ENCODE data around the gene PAPOLB.

PAPOLB gene

DNA sequence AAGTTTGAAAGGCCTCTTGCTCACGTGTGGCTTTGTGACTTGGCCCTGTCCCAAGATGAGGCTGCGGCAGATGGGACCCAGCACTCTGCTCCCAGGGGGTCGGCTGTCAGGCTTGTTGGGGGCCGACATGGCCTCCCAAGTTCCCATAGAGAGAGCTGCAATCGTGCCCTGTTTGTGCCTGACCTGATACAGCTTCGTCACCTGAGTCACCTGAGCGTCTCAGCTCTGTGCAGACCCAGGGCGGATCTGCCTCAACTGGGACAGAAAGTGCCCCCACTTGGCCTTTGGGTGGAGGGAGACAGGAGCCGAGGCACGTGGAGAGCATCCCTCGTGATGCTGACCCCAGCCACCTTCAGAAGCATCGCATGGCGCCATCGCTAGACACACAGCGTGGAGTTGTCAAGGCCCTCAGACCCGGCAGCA is 21.7 kb downstream of the PAPOLB start:
- DNase-seq, result peak; percentile 27

DNA sequence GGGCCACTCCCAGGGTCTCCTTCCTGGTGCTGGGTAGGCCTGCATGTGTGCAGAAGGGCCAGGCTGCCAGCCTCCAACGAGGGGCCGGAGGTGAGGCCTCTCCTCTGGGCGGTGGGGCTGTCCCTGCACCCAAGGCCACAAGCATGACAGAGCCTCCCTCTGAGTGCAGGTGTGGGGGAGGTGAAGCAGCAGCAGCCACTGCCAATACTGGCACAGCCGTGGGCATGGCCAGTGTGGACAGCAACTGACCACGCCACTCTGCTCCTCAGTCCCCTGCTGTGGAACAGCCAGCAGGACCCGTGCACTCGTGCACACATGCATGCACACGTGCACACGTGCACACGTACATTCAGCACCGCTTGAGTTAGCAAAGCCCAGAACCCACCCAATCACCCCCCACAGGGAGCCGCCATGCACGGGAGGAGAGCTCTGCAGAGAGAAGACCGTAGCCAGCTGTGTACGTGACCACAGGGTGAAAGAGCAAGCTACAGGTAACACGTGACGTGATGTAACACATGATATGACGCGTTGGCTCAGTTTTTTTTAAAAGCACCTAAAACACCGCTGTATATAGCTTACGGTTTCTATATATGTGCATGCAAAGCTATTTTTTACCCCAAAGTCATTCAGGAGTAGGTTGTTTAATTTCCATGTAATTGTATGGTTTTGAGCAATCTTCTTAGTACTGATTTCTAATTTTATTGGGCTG is 23.1 kb downstream of the PAPOLB start:
- no peak for DNase-seq

DNA sequence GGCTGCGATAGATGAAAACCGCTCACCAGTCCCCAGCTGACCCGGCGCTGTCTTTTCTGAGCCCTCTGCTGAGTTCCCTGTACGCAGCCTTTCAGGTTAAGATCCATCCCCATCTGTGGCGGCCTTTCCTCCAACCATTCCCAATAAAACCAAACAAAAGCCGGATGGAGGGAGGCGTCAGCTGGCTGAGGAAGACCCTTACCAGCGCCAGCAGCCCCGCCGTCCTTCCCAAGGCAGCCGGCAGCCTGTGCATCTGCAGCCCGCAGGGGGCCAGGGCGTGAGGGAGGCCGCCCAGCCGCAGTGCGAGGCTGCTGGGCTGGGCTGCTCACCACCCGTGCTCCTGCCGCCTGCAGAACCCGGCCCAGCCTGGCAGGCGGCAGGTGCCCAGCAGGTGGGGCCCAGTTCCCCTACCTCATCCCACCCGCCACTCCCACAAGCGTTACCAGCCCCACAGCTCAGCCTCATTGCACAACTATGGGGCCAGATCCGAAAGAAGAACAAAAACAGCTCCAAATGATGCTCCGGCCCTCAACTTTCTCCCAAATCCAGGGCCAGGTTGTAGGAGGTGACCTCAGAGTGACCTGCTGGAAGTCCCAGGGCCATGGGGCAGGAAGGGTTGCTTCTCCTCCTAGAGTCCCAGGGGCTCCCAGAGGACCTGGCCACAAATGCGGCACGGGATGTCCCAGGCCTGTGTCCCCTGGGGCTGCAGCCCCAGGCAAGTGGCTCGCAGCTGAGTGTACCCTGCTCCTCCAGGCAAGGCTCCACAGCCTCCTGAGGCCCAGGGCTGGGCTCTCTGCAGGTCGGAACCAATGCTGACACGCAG is 23.8 kb downstream of the PAPOLB start:
- peak; percentile 20 for DNase-seq

DNA sequence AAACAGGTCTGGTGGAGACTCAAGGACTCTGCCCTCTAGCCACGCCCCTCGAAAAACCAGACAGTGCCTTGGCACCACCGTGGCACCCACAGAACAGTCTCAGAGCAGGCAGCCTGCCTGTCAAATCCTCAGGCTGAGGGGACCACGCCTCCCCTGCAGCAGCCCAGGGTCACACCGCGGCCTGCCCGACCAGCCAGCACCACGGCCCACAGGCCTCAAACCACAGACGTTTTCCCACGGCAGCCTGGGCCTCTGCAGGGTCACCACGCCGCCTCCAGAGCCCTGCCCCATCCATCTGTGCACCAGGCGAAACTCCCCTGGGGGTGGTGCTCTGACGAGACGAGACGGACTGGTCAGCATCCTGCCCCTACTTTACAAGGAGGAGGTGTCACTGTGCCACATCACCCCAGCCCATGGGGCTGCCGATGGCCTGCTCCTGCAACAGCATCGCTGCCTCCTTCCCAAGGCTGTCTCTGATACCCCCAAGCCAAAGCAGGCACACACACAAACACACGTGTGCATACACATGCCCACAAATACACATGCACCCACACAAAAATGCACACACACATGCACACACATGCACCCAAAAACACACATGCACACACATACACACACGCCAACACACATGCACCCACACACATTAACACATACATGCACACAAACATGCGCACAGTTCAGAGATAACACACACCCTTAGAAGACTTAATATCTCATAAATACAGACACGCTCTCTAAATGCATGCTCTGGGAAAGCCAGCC is 24.6 kb downstream of the PAPOLB start:
- DNase-seq, result no peak

DNA sequence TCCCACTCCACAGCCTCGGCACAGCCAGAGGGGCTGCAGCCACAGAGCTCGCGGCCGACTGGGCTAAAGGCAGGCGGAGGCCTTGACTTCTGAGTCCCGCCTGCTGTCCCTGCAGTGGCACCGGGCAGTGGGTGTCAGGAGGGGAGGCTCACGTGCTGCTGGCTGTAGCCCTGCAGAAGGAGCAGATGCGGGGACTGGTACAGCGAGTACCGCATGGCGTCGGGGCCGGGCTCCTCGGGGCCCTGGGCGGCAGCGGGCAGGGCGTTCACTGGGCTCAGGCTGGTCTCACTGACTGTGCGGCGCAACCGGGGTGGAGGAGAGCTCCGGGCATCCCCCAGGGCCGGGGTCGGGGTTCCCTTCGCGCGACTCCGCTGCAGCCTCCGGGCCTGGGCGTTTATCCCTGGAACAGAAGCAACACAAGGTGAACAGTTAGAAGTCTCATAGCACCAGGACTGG is 25.6 kb downstream of the PAPOLB start:
- no peak for DNase-seq

DNA sequence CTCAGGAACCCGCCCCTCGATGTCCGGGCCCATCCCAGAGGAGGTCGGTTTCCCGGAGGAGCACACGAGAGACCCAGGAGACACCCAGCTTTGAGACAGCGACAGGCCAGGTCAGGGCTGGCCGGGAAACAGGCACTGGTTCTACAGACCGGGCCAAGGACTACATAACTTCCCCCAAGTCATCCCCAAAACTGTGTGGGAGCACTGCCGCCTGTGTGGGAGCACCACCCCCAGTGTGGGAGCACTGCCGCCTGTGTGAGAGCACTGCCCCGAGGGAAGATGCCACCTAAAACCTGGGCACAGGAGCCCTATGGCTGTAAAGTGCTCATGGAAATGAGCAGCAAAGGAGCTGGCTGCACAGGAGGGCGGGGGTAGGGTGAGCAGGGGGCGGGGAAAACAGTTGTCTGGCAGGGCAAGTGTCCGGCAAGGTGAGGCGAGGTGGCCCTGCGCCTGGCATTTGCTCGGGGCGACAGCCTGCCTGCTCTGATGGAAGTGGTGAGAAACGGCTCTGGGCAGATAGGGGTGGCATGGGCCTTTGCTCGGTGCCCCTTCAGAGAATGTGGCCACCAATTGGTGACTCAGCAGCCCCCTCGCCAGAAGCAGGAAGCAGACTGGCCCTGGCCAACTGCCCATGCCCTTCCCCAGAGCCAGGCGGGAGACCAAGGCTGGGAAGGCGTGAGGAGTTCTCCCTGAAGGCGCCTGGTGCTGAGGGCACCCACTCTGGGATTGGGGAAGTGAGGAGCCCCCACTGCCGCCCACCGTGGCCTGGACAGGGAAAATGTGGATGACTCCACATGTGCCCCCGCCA is 26.2 kb downstream of the PAPOLB start:
- no peak for DNase-seq

DNA sequence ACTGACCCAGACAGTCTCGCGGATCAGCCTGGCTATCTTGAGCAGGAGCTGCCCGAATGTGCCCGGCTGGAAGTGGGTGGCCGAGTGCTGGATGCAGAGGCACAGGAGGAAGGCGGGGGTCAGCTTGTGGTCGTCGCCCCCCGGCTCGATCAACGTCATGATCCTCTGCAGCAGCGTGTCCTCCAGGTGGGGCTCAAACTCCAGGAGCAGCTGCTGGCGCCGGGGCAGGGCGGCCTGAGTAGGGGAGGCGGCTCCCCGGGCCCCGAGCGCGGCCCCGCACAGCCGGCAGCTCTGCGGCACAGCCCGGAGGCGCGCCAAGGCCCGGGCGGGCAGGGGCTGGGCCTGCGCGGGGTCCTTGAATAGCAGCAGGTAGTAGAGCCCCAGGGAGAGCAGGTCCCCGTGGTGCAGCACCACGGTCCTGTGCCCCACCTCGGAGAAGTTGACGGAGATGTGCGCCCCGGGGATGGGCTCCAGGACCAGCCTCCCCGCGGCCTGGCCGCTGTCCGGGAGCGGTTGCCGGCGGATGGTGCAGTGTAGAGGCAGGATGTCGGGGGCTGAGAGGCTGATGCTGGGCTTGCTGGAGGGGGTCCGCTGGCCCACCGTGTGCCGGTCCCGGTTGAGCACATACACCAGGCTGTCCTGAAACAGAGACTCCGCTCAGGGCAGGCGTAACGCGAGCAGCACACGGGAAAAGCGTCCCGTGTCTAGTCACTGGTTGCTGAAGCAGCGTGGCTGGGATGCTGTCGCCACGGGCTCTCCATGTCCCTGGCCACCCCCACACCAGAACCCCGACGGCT is 27.0 kb downstream of the PAPOLB start:
- no peak for DNase-seq

DNA sequence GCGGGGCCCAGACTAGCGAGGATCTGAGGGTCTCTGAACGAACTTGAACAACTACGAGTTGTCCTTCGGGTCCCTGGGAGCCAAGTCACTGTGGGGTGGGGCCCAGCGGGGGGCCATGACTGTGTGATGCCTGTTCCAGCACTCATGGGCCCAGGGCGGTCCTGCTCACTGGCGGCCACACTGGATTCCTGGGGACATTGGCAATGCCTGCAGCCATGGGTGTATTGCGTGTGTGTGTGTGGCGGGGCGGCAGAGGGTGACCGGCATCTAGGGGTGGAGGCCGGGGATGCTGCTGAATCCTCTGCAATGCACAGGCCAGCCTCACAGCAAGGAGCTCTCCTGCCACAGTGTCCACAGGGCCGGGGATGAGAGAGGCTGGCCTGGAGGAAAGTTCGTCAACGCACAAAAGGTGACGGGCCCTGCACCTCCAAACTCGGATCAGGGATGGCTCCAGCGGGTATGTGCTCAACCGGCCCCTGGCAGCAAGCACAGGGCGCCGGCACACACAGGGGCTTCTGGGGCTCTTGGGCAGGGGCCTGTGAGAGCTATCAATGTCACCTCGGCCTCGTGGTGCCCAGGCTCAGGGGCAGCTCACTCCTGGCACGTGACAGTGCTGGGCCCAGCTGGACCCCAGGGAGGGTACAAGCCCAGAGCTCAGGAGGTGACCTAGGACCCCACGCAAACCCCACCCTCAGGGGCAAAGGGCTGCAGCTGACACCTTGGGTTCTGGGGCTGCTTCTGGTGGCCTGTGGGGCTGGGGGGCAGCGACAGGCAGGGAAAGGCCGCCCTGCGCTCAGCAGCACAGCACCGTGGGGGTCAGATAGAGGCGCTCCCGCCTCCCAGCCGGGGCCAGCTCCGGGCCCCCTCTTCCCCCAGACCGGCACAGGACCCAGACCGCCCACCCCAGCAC is 27.9 kb downstream of the PAPOLB start:
- DNase-seq, result no peak

DNA sequence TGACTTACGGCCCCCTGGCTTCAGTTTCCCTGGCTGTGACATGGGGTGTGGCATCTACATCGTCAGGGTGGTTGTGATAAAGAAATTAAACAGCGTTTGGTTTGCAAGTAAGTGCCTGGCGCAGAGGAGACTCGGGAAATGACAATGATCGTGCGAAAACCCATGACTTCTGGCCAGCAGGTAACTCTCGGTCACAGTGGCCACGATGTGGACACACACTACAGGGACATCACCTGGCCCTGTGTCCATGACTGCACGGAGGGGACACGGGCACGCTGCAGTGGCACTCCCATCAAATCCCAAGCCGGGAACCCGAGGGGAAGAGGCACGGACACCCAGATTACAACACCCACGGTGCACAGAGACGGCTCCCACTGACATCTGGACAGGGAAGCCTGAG is 28.7 kb downstream of the PAPOLB start:
- DNase-seq, result no peak

DNA sequence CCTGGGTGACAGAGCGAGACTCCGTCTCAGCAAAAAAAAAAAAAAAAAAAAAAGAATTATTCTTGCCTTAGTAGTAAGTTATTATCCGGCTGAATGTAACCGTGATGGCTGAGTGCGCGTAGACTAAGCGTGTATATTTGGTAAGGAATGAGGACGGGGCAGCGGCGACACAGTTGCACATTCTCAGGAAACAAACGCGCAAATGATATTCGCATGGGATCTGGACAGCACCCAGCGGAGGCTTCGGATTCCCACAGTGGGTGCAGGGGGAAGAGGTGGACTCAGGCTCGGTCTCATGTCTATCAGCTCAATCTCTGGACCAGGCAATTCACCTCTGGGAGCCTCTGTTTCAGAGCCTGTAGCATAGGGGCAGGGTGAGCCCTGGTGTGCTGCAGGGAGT is 29.1 kb downstream of the PAPOLB start:
- DNase-seq, result no peak

DNA sequence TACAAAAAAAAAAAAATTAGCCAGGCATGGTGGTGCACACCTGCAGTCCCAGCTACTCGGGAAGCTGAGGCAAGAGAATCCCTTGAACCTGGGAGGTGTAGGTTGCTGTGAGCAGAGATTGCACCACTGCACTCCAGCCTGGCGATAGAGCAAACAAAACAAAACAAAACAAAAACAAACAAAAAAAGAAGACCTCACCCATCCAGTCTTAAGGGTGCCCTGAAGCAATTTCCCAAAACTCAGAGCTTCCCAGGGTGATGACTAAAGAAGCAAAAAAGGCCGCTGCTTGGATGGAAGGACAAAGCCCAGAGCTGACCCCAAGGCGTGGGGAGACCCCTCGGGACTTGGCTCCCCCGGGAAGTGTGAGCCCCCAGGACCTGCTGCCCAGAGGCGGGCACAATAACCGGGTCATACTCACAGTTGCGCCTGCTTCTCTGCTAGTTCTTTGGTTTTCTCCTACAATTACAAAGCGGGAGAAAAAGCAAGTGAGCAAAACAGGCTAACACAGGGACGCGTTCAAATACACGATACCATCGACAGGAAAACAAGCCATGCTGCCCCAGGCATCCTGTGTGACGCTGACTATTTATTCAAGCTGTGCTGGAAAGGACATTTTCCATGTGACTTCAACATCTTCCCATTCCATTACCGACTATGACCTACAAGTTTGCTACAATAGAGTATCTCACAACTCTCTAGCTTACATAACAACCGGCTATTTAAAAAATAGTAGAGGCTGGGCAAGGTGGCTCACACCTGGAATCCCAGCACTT is 29.9 kb downstream of the PAPOLB start:
- no peak for DNase-seq

DNA sequence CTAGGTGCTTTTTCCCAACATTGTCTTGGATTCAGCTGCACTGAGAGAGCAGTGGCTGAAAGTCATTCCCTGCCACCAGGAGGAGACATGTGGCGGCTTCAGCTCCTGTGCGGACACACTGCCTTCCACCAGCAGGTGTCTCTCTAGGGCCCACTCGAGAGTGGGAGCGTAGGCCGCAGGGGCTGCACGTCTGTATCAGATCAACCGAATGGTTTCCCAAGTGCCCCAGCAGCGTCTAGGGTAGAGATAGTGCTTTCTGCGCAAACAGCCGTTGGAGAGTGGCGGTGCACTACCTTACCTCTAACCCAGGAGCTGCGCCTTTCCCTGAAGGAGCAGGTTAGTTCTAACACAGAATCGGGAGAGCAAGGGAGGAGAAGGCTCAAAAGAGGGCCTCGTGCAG is 31.7 kb downstream of the PAPOLB start:
- DNase-seq, result peak; percentile 69

DNA sequence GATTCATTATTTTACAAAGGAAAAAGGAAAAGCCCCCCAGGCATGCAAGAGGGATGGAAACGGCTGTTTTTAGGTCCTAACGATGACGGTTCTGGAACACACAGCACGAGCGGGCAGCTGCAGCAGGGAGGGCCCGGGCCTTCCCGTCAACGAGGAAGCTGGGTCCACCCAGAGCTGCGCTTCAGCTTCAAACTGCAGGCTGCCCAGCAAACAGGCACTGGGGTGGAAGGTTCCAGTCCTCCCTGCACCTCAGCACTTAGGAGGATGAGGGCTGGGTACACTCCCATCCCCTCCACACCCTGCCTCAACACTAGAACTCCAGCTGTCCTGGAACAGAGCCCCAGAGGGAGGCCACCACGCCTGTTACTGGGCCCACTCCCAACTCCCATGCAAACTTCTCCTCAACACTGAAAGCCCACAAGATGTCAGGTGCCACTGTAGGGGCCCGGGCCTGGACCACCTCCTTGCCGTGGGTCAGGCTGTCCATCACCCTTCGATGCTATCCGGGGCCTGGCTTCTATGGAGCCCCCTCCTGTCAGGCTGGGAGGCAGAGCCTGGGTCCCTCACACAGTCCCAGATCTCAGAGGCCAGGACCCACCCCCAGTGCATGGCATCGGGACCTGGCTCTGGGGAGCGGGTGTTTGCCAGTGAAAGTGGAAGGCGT is 33.0 kb downstream of the PAPOLB start:
- DNase-seq, result no peak

DNA sequence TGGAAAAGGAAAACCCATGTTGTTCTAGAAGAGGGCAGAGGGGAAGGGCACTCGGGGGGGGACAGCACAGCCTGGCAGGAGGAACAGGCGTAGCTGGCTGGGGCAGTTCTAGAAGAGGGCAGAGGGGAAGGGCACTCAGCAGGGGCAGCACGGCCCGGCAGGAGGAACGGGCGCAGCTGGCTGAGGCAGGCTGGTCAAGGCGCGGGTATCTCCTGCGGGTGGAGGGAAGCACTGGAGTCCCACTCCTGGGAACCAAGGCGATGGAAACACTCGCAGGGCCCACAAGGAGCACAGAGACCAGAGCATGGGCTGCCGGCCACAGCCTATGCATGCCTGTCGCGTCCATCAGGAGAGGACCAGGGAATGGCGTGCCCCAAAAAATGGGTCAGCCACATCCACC is 36.7 kb downstream of the PAPOLB start:
- no peak for DNase-seq

DNA sequence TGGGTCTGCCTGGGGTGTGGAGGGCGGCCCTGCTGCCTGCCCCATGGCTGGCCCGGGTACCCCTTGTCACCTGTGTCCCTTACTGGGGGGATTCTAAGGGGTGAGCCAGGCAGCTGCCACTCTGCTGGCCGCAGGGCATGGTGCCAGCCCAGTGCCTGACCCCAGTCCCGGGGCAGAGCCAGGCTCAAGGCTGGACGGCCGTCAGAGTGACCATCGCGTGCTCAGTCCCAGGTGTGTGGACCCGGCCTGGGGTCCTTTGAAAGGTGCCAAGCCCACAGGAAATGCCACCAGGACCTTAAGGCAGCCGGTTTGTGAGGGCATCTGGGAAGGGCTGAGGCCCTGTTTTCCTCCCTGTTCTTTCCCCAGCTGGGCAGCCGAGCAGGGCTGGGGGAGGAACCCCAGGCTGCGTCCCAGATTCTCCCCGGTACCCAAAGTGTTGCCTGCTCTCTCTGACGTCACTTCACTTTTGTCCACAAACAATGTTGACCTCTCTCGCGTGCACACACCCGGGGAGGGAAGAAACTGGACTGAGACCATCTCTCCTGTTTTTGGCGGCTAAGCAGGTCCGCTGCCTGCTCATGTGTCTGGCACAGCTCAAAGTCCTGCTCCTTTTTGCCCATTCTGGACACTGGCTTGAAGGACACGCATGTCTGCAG is 37.6 kb downstream of the PAPOLB start:
- DNase-seq, result no peak

DNA sequence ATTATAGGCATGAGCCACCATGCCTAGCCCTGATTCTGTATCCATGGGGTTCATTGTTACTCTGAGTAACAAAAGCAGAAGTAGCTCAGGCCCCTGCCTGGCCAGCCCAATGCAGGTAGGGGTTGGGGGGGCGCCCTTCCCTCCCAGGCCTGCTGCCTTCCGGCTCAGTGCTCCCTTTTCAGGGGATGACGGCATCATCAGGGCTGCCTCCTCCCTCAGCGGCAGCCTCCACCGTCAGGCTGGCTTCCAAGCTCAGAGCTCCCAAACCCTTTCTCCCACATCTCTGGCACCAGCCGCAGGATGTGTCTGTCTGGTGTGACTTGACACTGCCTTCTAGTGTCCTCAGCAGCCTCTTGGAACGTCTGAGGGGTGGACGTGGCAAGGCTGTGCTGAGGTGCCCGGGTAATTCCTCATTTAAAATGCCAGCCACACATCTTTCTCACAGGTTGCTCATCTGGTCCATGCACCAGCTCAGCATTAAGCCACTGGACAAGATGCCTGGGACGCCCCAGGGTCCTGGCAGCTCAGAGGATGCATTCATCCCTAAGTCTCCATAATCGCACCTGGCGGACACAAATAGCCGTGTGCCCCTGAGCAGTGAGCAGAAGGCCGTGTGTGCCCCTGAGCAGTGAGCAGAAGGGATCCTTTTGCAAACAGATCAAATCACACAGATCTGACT is 38.2 kb downstream of the PAPOLB start:
- DNase-seq, result no peak

DNA sequence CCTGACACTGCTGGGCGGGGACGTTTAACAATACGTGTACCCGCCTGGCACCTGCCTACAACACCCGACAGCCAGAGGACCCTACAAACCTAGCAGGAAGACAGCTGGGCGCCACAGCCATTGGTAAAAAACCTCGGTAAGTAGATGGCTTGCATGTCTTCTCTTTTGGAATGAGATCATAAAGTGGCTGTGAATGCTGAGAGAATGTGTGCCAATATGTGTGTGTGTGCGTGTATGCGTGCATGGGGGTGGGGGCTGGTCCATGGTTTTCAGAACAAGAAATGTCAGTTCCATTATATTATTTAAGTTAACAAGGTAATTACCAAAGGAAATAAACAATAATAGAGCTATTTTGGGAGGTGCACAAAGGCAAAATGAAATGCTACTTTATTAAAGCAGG is 39.2 kb downstream of the PAPOLB start:
- no peak for DNase-seq

DNA sequence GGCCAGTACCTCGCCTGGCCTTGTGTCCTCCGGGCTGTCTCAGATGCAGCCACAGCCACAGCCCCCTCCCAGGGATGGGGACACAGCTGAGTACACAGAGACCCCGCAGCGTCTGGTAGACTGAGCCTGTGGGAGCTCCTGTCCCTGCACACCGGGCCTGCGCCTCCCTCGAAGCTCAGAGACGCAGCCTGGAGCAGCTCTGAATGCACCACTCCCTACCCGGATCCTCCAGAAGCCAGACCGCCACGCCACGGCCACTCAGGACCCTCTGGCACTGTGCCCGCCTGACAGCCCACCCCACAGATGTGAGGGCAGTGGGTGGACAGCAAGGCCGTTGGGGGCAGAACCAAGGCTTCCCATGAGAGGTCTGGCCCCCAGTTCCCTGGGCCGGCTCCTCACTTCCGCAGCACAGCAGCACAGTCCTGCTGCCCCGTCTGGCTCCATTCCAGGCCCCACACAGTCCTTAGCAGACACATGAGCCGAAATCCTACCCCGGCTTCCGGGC is 40.8 kb downstream of the PAPOLB start:
- no peak for DNase-seq

Measured in NCI-H1694 treated with DMSO at 0.1 percent for 48 hours (cell line).